ENCODE measurements around the gene GDPD5. TPM values are rescaled to one million over a fixed set of nuclear protein-coding genes. Genes with fewer than 3 reads are reported as not detected.
A peak's percentile ranks its signal among the peaks of the same experiment; 100 is the strongest.

Gene GDPD5
- total and polyA plus RNA-seq, 2 donors (not counting 3 experiments of a cell fraction or from before 2014, with no cell fraction given): 60.2 to 79.2 TPM

- Histone ChIP-seq H3K9me1 (replicated peaks; ENCODE audit: control insufficient read depth, extremely low read depth, insufficient read depth, low read length) (no peaks in the 10 kb centered on the region), H3K27ac (ENCODE audit: insufficient read depth, low read depth, low read length) (no peak overlapping the region), H3K4me1 (ENCODE audit: control insufficient read depth, extremely low read depth, insufficient read depth, low read length) (peaks cover 14% of the 10 kb centered on the region), H3K27me3 (ENCODE audit: control insufficient read depth in 2 of 2, insufficient read depth in 2 of 2, low read length in 2 of 2) (no peaks in the 10 kb centered on the region), H3K36me3 (ENCODE audit: control insufficient read depth in 2 of 2, extremely low read depth in 1 of 2, insufficient read depth in 2 of 2, low read length in 2 of 2) (no peaks in the 10 kb centered on the region), H2AFZ (ENCODE audit: low read depth, low read length) (no peak overlapping the region), H4K20me1 (replicated peaks; ENCODE audit: control insufficient read depth, extremely low read depth, insufficient read depth, low read length) (no peaks in the 10 kb centered on the region), H3K9ac (replicated peaks; ENCODE audit: extremely low read depth, insufficient read depth, low read length) (no peak overlapping the region), H3K79me2 (ENCODE audit: control insufficient read depth, insufficient read depth, low read length) (no peaks in the 10 kb centered on the region), H3K4me2 (ENCODE audit: insufficient read depth, low read length) (no peak overlapping the region), H3K9me3 (replicated peaks; ENCODE audit: control insufficient read depth, insufficient read depth, low read length) (no peaks in the 10 kb centered on the region), H3K4me3 (replicated peaks in 1 of 3; ENCODE audit: insufficient read depth in 1 of 3, low read depth in 1 of 3, low read length in 3 of 3) (no peak overlapping the region)
- BruUV-seq (replicated peaks): no TSS peak
- POLR2A ChIA-PET: no interaction called here
- dilution Hi-C loops (cut with MboI; ENCODE audit: extremely low pct_ligation_motif_present, low sequenced_read_pairs) (loop anchor here (10.0 kb wide), 1 partner anchor 92 kb away; no protein-coding TSS in a partner anchor), intact Hi-C loops (cut with micrococcal nuclease) (no loop called here)
- DNase-seq (ENCODE audit: low read depth, low spot score) (no peak), FAIRE-seq (peak; percentile 47)
- CTCF ChIA-PET: interaction anchor here (1.1 to 1.7 kb wide), 2 partner anchors 129 to 149 kb away, joined by 4 to 5 read pairs; no protein-coding TSS in a partner anchor
- TF ChIP-seq MYC (IDR thresholded peaks at IDR 0.05; ENCODE audit: low read depth, low read length) (no peak), POLR2A (IDR thresholded peaks at IDR 0.05; ENCODE audit: low read depth, low read length) (no peak), GATA2 (IDR thresholded peaks at IDR 0.05; ENCODE audit: insufficient read depth, insufficient read length, low read depth, low read length) (no peak), JUN (IDR thresholded peaks at IDR 0.05; ENCODE audit: borderline replicate concordance, insufficient read depth, insufficient read length, low read depth) (no peak), CTCF (IDR thresholded peaks at IDR 0.05; ENCODE audit: extremely low read depth in 1 of 2, insufficient read depth in 1 of 2, low read depth in 1 of 2, low read length in 2 of 2) (no peak), EZH2 (IDR thresholded peaks at IDR 0.05; ENCODE audit: borderline replicate concordance, low read depth, low read length, severe bottlenecking) (no peak), FOS (IDR thresholded peaks at IDR 0.05; ENCODE audit: borderline replicate concordance, insufficient read depth, low read length) (no peak), POLR2AphosphoS5 (IDR thresholded peaks at IDR 0.05; ENCODE audit: insufficient read depth, low read depth, low read length) (no peak)
- TF ChIP-seq, protein P1, sequence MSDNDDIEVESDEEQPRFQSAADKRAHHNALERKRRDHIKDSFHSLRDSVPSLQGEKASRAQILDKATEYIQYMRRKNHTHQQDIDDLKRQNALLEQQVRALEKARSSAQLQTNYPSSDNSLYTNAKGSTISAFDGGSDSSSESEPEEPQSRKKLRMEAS (IDR thresholded peaks at IDR 0.05; ENCODE audit: insufficient read depth, insufficient read length): no peak
Measured at GRCh38 chr11:75536786-75537641, 11.3 kb upstream of the GDPD5 start.

Data from endothelial cell of umbilical vein (primary cell).